Measurements from ENCODE around the gene DECR2. TPM values are rescaled to one million over a fixed set of nuclear protein-coding genes. Genes with fewer than 3 reads are reported as not detected.

Gene DECR2
- total RNA-seq, 1 donor from 2014 or later, result 20.8 TPM

DNA sequence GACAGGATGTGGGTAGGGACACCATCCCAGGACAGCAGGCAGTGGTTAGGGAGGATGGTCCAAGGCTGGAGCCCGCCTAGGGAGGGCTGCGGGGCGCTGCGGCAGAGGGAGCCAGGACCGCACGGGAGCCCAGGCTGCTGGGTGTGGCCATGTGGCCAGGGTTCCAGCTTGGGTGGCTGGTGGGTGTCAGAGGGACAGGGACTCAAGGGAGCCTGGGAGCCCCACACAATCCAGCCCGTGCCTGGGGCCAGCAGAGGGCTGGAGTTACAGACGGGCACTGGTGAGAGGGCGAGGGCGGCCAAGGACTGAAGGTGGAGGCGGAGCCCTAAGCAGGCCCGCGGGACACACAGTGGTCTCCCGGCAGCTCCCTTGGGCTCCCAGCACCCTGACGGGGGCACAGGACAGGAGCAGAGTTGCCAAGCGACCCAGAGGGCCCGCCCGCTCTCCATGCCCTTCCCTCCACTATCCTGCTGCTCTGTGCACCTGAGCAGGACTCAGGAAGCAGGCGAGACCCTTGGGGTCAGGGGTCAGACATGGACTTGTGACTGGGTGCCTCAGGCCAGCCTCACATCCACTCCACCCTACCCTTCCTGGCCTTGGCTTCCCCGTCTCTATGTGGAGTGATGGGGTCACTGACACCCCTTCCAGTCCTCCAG lies 38.4 kb upstream of the DECR2 start:
- DNase-seq (ENCODE audit: low read depth), result no peak
- TF ChIP-seq, protein P1, sequence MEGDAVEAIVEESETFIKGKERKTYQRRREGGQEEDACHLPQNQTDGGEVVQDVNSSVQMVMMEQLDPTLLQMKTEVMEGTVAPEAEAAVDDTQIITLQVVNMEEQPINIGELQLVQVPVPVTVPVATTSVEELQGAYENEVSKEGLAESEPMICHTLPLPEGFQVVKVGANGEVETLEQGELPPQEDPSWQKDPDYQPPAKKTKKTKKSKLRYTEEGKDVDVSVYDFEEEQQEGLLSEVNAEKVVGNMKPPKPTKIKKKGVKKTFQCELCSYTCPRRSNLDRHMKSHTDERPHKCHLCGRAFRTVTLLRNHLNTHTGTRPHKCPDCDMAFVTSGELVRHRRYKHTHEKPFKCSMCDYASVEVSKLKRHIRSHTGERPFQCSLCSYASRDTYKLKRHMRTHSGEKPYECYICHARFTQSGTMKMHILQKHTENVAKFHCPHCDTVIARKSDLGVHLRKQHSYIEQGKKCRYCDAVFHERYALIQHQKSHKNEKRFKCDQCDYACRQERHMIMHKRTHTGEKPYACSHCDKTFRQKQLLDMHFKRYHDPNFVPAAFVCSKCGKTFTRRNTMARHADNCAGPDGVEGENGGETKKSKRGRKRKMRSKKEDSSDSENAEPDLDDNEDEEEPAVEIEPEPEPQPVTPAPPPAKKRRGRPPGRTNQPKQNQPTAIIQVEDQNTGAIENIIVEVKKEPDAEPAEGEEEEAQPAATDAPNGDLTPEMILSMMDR (conservative IDR thresholded peaks at IDR 0.05; ENCODE audit: low read depth, low read length), result no peak
- no peak overlapping the region for H3K4me3 ChIP-seq (ENCODE audit: low read depth, low read length)

DNA sequence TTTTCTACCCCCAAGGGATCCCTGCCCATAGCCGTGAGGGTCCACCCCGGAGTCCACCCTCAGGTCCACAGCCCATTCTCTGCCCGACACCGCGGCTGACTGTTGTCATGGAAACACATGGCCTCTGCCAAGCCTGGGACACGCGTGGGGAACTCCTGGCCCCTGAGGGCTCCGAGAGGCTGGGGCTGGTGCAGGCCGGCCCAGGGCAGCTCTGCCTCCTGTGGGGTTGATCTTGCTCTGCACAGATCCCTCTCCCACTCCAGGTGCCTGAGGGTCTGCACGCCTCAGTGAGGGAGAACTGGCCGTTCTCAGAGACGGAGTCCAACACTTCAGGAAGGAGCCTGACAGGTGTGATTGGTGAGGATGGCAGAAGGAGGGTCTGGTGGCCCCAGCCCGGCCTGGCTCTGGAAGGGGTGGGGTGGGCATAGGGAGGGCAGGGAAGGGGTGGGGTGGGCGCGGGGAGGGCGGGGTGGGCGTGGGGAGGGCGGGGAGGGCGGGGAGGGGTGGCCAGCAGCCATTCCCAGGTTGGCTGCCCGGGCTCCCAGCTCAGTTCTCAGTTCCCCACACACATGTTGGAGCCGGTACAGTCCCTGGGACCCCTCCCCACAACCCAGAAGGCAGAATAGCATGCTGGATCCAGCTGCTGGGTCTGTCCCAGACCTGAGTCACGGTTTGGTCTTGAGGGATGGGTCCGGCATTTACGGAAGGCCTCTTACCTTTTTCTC lies 37.8 kb upstream of the DECR2 start:
- TF ChIP-seq, protein P1 (conservative IDR thresholded peaks at IDR 0.05; ENCODE audit: low read depth, low read length), result no peak

DNA sequence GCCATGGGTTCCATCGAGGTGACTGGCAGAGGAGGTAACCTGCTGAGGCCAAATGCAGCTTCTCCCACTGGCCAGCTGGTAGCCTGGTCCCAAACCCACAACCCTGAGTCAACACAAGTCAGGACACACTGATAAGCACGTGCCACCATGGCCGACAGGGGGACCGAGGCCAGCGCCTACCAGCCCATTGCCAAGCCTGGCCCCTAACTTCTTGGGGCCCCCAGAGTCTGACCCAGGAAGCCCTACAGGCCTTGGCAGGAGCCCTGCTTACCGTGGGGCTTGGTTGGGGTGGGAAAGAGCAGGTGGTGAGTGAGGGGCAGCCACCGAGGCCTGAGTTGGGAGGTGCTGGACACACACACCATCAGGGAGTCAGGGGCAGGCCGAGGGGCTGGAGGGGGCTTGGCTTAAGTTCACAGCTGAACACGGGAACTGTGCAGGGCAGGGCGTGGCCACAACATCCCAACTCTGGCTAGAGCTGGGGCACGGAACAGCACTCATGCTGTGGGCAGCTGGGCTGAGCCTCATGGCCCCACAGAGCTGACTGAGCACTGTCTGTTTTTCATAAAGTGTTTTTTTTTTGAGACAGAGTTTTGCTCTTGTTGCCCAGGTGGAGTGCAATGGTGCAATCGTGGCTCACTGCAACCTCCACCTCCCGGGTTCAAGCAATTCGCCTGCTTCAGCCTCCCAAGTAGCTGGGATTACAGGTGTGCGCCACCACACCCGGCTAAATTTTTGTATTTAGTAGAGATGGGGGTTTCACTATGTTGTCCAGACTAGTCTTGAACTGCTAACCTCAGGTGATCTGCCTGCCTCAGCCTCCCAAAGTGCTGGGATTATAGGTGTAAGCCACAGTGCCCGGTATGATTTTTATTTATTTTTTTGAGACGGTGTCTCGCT lies 36.8 kb upstream of the DECR2 start:
- TF ChIP-seq, protein P1 (conservative IDR thresholded peaks at IDR 0.05; ENCODE audit: low read depth, low read length), result no peak
- DNase-seq (ENCODE audit: low read depth), result no peak

More for the DNA sequence above, 37.8 kb upstream of the DECR2 start:
- no peak overlapping the region for H3K4me3 ChIP-seq (ENCODE audit: low read depth, low read length)
- DNase-seq (ENCODE audit: low read depth), result no peak

DNA sequence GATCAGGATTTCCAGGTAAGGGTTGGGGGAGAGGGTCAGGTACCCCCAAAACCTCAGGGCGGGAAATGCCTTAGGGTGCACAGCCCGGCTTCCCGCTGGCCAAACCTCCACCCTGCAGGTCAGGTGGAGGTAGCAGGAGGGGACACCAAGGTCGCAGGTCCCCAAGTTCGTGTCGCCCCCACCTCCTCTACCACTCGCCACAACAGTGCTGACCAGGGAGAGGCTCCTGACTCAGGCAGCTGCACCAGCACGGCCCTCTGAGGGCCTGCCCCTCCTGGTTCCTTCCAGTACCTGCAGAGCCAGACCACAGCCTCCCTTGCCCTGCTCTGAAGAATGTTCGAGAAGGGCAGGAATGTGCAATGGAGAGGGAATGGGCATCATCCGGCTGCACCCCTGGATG lies 35.2 kb upstream of the DECR2 start:
- TF ChIP-seq, protein P1 (conservative IDR thresholded peaks at IDR 0.05; ENCODE audit: low read depth, low read length), result no peak
- no peak overlapping the region for H3K4me3 ChIP-seq (ENCODE audit: low read depth, low read length)
- no peak for DNase-seq (ENCODE audit: low read depth)

More for the DNA sequence above, 36.8 kb upstream of the DECR2 start:
- no peak overlapping the region for H3K4me3 ChIP-seq (ENCODE audit: low read depth, low read length)

DNA sequence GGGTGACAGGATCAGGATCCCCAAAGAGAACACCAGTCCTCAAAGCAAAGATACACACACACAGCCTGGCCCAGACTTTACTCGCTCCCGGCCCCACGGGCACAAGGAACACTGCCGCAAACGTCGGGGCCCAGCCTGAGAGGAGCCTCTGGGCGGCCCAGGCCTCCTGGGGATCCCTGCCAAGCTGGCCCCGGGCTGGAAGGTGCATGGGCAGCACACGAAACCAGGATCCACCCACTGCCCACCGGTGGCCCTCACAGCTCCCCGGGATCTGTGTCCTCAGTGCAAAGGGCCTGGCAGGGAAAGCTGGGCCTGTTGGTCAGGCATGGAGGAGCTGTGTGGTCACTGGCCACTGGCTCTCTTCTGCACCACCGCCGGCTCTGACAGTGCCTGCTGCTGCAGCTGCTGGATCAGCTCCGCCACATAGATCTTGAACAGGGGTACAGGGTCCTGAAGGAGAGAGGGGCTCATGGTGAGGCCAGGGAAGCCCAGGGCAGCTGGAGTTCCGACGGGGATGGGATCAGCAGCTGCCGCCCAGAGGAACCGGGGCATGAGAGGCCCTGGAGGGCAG lies 34.3 kb upstream of the DECR2 start:
- DNase-seq (ENCODE audit: low read depth), result no peak
- TF ChIP-seq, protein P1 (conservative IDR thresholded peaks at IDR 0.05; ENCODE audit: low read depth, low read length), result no peak
- H3K4me3 ChIP-seq (ENCODE audit: low read depth, low read length), result no peak overlapping the region

DNA sequence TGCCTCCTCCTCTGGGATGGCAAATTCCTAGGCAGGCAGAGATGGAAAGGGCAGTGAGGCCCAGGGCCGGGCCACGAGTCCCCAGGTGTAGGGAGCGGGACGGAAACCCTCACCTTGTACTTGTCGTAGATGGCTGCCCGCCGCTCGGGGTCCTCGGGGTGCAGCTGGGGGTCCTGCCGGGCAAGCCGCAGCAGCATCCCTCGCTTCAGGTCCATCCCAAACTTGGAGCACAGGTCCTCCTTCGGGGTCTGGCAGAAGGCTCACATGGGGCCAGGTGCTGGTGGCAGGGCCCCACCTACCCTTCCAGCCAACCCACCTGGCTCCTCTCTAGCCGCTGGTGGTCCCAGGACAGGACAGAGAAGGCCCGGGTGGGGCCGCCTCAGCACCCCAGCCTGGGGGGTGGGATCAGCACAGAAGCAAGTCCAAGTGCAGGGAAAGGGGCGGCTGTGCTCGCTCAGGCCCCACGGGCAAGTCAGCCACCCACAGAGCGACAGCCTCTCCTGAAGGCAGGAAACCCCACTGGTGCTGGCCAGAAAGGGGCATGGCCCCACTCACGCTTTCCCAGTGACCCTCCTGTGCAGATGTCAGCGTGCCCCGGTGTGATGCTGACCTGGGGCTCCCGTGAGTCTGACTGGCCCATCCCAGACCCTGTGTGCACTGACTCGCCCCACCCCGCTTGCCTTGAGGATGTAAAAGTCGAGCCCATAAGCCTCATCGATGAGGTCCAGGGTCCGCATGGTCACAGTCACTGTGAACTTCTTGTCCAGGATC lies 33.1 kb upstream of the DECR2 start:
- no peak overlapping the region for H3K4me3 ChIP-seq (ENCODE audit: low read depth, low read length)
- DNase-seq (ENCODE audit: low read depth), result no peak
- TF ChIP-seq, protein P1 (conservative IDR thresholded peaks at IDR 0.05; ENCODE audit: low read depth, low read length), result no peak
